IMR-90 (cell line): Measurements from ENCODE around the gene SPATA31E1. TPM values are rescaled to one million over a fixed set of nuclear protein-coding genes. Genes with fewer than 3 reads are reported as not detected.

Experiments used
- ATAC-seq: fragments of 200-7000 bp; cut with Tn5 transposase; 2 replicates; pipeline ENCODE4 v1.9.1; 2020; ENCODE audit warnings: low read depth, mild to moderate bottlenecking, moderate library complexity
- BruUV-seq: library from RNA; stranded (reverse); fragments of 400-500 nt; replicated peaks from 2 replicates; lab custom pipeline; 2021; lab: Mats Ljungman, UMichigan
- CTCF ChIA-PET: fragments of 300-600 bp; formaldehyde crosslinking; extraction: SDS; loops from one replicate; lab custom pipeline; 2021; ENCODE audit warnings: antibody characterized with exemption; lab: Yijun Ruan, JAX
- POLR2A ChIA-PET: fragments of 300-600 bp; sonication (Branson Sonifier 250); formaldehyde crosslinking; loops from one replicate; lab custom pipeline; 2022; ENCODE audit warnings: antibody characterized with exemption; ENCODE audit not compliant: unreplicated experiment; lab: Charles Lee
- DNase-seq: peaks from one replicate; pipeline ENCODE4 v3.0.0; 2013
- H2AFZ ChIP-seq: replicated peaks from 2 replicates; pipeline ENCODE3; 2013; ENCODE audit warnings: low read length, mild to moderate bottlenecking; ENCODE audit not compliant: poor library complexity
- H2AK5ac ChIP-seq: 2 replicates; pipeline ENCODE4 v1.6.1; 2013; ENCODE audit warnings: low read depth, low read length, inconsistent platforms
- H2AK9ac ChIP-seq: replicated peaks from 2 replicates; pipeline ENCODE3; 2013; ENCODE audit warnings: mild to moderate bottlenecking, low read depth, low read length, moderate library complexity; ENCODE audit not compliant: poor library complexity
- H2BK120ac ChIP-seq: 2 replicates; pipeline ENCODE4 v1.6.1; 2013; ENCODE audit warnings: low read depth, low read length, inconsistent platforms
- H2BK15ac ChIP-seq: 3 replicates; pipeline ENCODE4 v1.6.1; 2013; ENCODE audit warnings: low read depth, low read length, inconsistent platforms
- H2BK20ac ChIP-seq: 2 replicates; pipeline ENCODE4 v1.6.1; 2013; ENCODE audit warnings: low read depth, mild to moderate bottlenecking, inconsistent platforms, low read length, moderate library complexity
- H2BK5ac ChIP-seq: 2 replicates; pipeline ENCODE4 v1.6.1; 2013; ENCODE audit warnings: mild to moderate bottlenecking, low read depth, low read length, inconsistent platforms; ENCODE audit not compliant: poor library complexity, severe bottlenecking
- H3K14ac ChIP-seq: replicated peaks from 2 replicates; pipeline ENCODE4 v1.6.1; 2013; ENCODE audit warnings: low read depth, low read length, inconsistent platforms
- H3K18ac ChIP-seq: 2 replicates; pipeline ENCODE4 v1.6.1; 2013; ENCODE audit warnings: low read depth, low read length, control low read depth
- H3K23ac ChIP-seq: 2 replicates; pipeline ENCODE4 v1.6.1; 2013; ENCODE audit warnings: low read depth, low read length, inconsistent platforms
- H3K27ac ChIP-seq: 2 replicates; pipeline ENCODE4 v1.5.1; 2013; ENCODE audit warnings: mild to moderate bottlenecking, control low read depth, low read length; ENCODE audit not compliant: insufficient read depth
- H3K27me3 ChIP-seq: 2 replicates; pipeline ENCODE4 v1.6.1; 2013; ENCODE audit warnings: low read length; ENCODE audit not compliant: control insufficient read depth, insufficient read depth
- H3K36me3 ChIP-seq: 2 replicates; pipeline ENCODE4 v1.6.1; 2013; ENCODE audit warnings: low read length, mixed read lengths; ENCODE audit not compliant: control insufficient read depth, insufficient read depth
- H3K4ac ChIP-seq: 2 replicates; pipeline ENCODE4 v1.6.1; 2013; ENCODE audit warnings: low read depth, low read length, inconsistent platforms
- H3K4me1 ChIP-seq: 2 replicates; pipeline ENCODE4 v1.6.1; 2013; ENCODE audit warnings: low read length, mixed read lengths; ENCODE audit not compliant: control insufficient read depth, insufficient read depth
- H3K4me2 ChIP-seq: 2 replicates; pipeline ENCODE4 v1.6.1; 2013; ENCODE audit warnings: low read depth, mild to moderate bottlenecking, control low read depth, low read length, moderate library complexity
- H3K4me3 ChIP-seq: 2 replicates; pipeline ENCODE4 v1.5.1; 2013; ENCODE audit warnings: low read depth, mild to moderate bottlenecking, control low read depth, low read length, moderate library complexity; ENCODE audit not compliant: insufficient read depth
- H3K56ac ChIP-seq: 2 replicates; pipeline ENCODE4 v1.6.1; 2013; ENCODE audit warnings: low read length, inconsistent platforms; ENCODE audit not compliant: insufficient read depth; ENCODE audit errors: extremely low read depth
- H3K79me1 ChIP-seq, 2 experiments: 2 replicates each; pipeline ENCODE4 v1.6.1; 2013; ENCODE audit warnings: low read length in 2 of 2, inconsistent platforms in 1 of 2, low read depth in 1 of 2
- H3K9ac ChIP-seq: 2 replicates; pipeline ENCODE4 v1.6.1; 2013; ENCODE audit warnings: low read depth, low read length, control low read depth
- H3K9me1 ChIP-seq: 2 replicates; pipeline ENCODE4 v1.6.1; 2013; ENCODE audit warnings: low read length, inconsistent platforms; ENCODE audit not compliant: insufficient read depth
- H3K9me3 ChIP-seq: 2 replicates; pipeline ENCODE4 v1.6.1; 2013; ENCODE audit warnings: low read length; ENCODE audit not compliant: control insufficient read depth, insufficient read depth
- H4K20me1 ChIP-seq: 2 replicates; pipeline ENCODE4 v1.6.1; 2013; ENCODE audit warnings: low read length, inconsistent platforms; ENCODE audit not compliant: insufficient read depth
- H4K5ac ChIP-seq: 2 replicates; pipeline ENCODE4 v1.6.1; 2013; ENCODE audit warnings: mild to moderate bottlenecking, low read depth, low read length, control low read depth
- H4K8ac ChIP-seq, 2 experiments: 2 replicates each; pipeline ENCODE4 v1.6.1; 2013; ENCODE audit warnings: low read depth in 2 of 2, low read length in 2 of 2, control low read depth in 1 of 2, inconsistent platforms in 1 of 2
- H4K91ac ChIP-seq: 2 replicates; pipeline ENCODE4 v1.6.1; 2013; ENCODE audit warnings: low read depth, low read length, inconsistent platforms; ENCODE audit not compliant: insufficient read depth
- BHLHE40 ChIP-seq: fragments of 150-350 bp; IDR thresholded peaks from 2 replicates; pipeline ENCODE4 v1.6.1; 2016; ENCODE audit warnings: mild to moderate bottlenecking, low read depth, low read length
- CEBPB ChIP-seq: IDR thresholded peaks from 2 replicates; pipeline ENCODE4 v1.6.1; 2012; ENCODE audit warnings: low read depth, low read length, improper control_type of control experiment
- CHD1 ChIP-seq: IDR thresholded peaks from 2 replicates; pipeline ENCODE4 v1.6.1; 2012; ENCODE audit warnings: low read depth, low read length, improper control_type of control experiment
- FOS ChIP-seq: fragments of 150-350 bp; IDR thresholded peaks from 2 replicates; pipeline ENCODE4 v1.6.1; 2016; ENCODE audit warnings: low read depth, low read length
- MXI1 ChIP-seq: IDR thresholded peaks from 2 replicates; pipeline ENCODE4 v1.6.1; 2012; ENCODE audit warnings: low read depth, mild to moderate bottlenecking, low read length, moderate library complexity, borderline replicate concordance
- NFE2L2 ChIP-seq: fragments of 150-350 bp; IDR thresholded peaks from 2 replicates; pipeline ENCODE4 v1.6.1; 2016; ENCODE audit warnings: low read depth, mild to moderate bottlenecking, low read length
- POLR2A ChIP-seq: IDR thresholded peaks from 2 replicates; pipeline ENCODE4 v1.6.1; 2012; ENCODE audit warnings: mild to moderate bottlenecking, low read depth, low read length
- SMC3 ChIP-seq: fragments of 150-350 bp; IDR thresholded peaks from 2 replicates; pipeline ENCODE4 v1.6.1; 2016; ENCODE audit warnings: low read depth, mild to moderate bottlenecking, antibody characterized with exemption, low read length, moderate library complexity
- WGBS, 2 experiments: methylation state at CpG; one replicate each; pipeline versions ENCODE4 v1.1.5 to v1.1.7; 2013; ENCODE audit warnings: missing lambda C conversion rate in 2 of 2; ENCODE audit not compliant: insufficient read length in 1 of 2; ENCODE audit errors: extremely low coverage in 2 of 2; 5-methylcytosine and 5-hydroxymethylcytosine counted together
- dilution Hi-C: fragments of 300-500 bp; cut with HindIII; formaldehyde crosslinking; loops from one replicate; pipeline ENCODE4 v1.14.3; 2018; ENCODE audit warnings: low sequenced_read_pairs; ENCODE audit not compliant: unreplicated experiment
- in situ Hi-C: fragments of 300-500 bp; cut with MboI; formaldehyde crosslinking; loops from 3 replicates; pipeline ENCODE4 v1.14.3; 2019; ENCODE audit warnings: low sequenced_read_pairs, inconsistent platforms, mixed read lengths
- intact Hi-C: fragments of 100-400 bp; cut with micrococcal nuclease; formaldehyde crosslinking; loops from 2 replicates; pipeline ENCODE4 v1.10.0; 2022
- polyA plus RNA-seq, 3 experiments: library from polyadenylated mRNA; depleted of rRNA; stranded (reverse); fragments of >200 nt; gene quantifications; 2 replicates each; pipeline ENCODE4 v1.2.3, GENCODE V29; 2012; ENCODE audit warnings: low replicate concordance in 1 of 3
- total RNA-seq: library from RNA; depleted of rRNA; stranded (reverse); fragments of >200 nt; gene quantifications from 2 replicates; pipeline ENCODE4 v1.2.3, GENCODE V29; 2012
- TF ChIP-seq, protein P1 (sequence below): fragments of 150-350 bp; IDR thresholded peaks from 2 replicates; pipeline ENCODE4 v1.6.1; 2017; ENCODE audit warnings: mild to moderate bottlenecking, antibody characterized with exemption, low read length, low read depth
- TF ChIP-seq, protein P2 (sequence below): fragments of 150-350 bp; IDR thresholded peaks from 2 replicates; pipeline ENCODE4 v1.6.1; 2016; ENCODE audit warnings: low read depth, mild to moderate bottlenecking, low read length, moderate library complexity, borderline replicate concordance

The SPATA31E1 gene
- total and polyA plus RNA-seq, 2 of the 4 experiments (the other 2 are of a cell fraction): 0.03 TPM; not detected in 1

DNA sequence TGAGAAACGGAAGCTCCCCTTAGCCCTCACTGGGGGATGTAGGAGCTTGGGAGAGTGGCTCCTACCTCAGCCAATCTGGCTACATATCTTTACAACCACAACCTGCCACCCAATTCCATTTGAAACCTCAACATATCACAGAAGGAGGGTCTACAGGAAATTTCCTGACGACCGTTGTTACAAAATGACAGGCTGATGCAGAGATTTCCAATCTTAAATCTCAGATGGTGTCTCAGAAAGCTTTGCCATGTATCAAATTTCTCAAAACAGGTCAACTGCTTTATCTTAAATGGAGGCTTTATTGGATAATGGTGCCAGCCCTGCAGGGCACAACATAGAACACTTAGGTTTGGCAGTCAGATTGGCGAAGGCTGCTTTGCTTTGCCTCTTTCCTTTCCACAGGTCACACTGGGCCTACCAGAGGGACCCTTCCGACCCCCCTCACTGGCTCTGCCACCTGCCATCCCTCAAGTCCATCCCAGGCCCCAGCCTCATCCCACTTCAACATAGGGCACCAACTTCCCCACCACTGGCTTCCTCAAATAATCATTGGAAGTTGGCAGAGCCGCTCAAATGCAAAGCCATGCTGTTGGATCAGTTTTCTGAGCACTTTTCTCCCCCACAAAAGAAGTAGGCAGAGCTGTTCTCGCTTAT lies 11.1 kb upstream of the SPATA31E1 start:
- Histone ChIP-seq H2BK5ac (no peak overlapping the region), H3K23ac (no peak overlapping the region), H3K36me3 (no peaks in the 10 kb centered on the region), H3K27me3 (no peaks in the 10 kb centered on the region), H3K14ac (no peak overlapping the region), H3K9ac (no peak overlapping the region), H3K18ac (no peak overlapping the region), H3K27ac (no peak overlapping the region), H4K8ac (no peak overlapping the region), H3K9me1 (peaks cover 18% of the 10 kb centered on the region), H4K5ac (no peak overlapping the region), H3K56ac (no peak overlapping the region), H2BK15ac (no peak overlapping the region), H2BK20ac (no peak overlapping the region), H4K91ac (no peak overlapping the region), H2BK120ac (no peak overlapping the region), H2AFZ (peak overlapping the region; percentile 53), H3K79me1 (no peaks in the 10 kb centered on the region), H4K20me1 (no peaks in the 10 kb centered on the region), H2AK5ac (no peak overlapping the region), H3K4me1 (peaks cover 25% of the 10 kb centered on the region), H3K4ac (no peak overlapping the region), H3K4me2 (no peak overlapping the region), H3K4me3 (no peak overlapping the region), H2AK9ac (peak overlapping the region; percentile 29), H3K9me3 (no peaks in the 10 kb centered on the region)
- TF ChIP-seq MXI1 (no peak), NFE2L2 (no peak), SMC3 (no peak), FOS (no peak), POLR2A (no peak), BHLHE40 (no peak), CEBPB (no peak), CHD1 (no peak)
- TF ChIP-seq, protein P1, sequence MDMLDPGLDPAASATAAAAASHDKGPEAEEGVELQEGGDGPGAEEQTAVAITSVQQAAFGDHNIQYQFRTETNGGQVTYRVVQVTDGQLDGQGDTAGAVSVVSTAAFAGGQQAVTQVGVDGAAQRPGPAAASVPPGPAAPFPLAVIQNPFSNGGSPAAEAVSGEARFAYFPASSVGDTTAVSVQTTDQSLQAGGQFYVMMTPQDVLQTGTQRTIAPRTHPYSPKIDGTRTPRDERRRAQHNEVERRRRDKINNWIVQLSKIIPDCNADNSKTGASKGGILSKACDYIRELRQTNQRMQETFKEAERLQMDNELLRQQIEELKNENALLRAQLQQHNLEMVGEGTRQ: no peak
- TF ChIP-seq, protein P2, sequence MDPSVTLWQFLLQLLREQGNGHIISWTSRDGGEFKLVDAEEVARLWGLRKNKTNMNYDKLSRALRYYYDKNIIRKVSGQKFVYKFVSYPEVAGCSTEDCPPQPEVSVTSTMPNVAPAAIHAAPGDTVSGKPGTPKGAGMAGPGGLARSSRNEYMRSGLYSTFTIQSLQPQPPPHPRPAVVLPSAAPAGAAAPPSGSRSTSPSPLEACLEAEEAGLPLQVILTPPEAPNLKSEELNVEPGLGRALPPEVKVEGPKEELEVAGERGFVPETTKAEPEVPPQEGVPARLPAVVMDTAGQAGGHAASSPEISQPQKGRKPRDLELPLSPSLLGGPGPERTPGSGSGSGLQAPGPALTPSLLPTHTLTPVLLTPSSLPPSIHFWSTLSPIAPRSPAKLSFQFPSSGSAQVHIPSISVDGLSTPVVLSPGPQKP: no peak
- in situ Hi-C loops: no loop called here
- POLR2A ChIA-PET: no interaction called here
- DNase-seq (no peak), ATAC-seq (no peak)
- BruUV-seq: no TSS peak
- intact Hi-C loops: no loop called here
- CTCF ChIA-PET: no interaction called here
- WGBS, 2 experiments: 100% methylated on average over 2 of the region's 7 CpGs; no CpG with 5 or more reads in 1 of the 2 experiments
- dilution Hi-C loops: no loop called here
